WERI-Rb-1 (cell line): Measurements from ENCODE around the gene MEX3B.

Experiments
- DNase-seq: peaks from one replicate; pipeline ENCODE4 v3.0.0-alpha.2; 2020
- H3K27ac ChIP-seq: fragments of 250-450 bp; sonication (Bioruptor Pico); 2 replicates; pipeline ENCODE4 v1.5.1; 2020; ENCODE audit warnings: mild to moderate bottlenecking, moderate library complexity
- H3K27me3 ChIP-seq: fragments of 250-450 bp; sonication (Bioruptor Pico); 2 replicates; pipeline ENCODE4 v1.5.1; 2021; ENCODE audit warnings: mild to moderate bottlenecking, low read depth, moderate library complexity; ENCODE audit not compliant: insufficient read depth, severe bottlenecking
- H3K36me3 ChIP-seq: fragments of 250-450 bp; sonication (Bioruptor Pico); 2 replicates; pipeline ENCODE4 v1.5.1; 2020; ENCODE audit warnings: mild to moderate bottlenecking, moderate library complexity
- H3K4me3 ChIP-seq: 2 replicates; pipeline ENCODE4 v1.5.1; 2011; ENCODE audit warnings: low read depth, mild to moderate bottlenecking, control low read depth, low read length
- H3K9me3 ChIP-seq: fragments of 250-450 bp; sonication (Bioruptor Pico); 2 replicates; pipeline ENCODE4 v1.5.1; 2021; ENCODE audit warnings: mild to moderate bottlenecking, moderate library complexity; ENCODE audit not compliant: severe bottlenecking
- CTCF ChIP-seq: IDR thresholded peaks from 2 replicates; pipeline ENCODE4 v1.5.1; 2011; ENCODE audit warnings: low read depth, mild to moderate bottlenecking, control low read depth, inconsistent platforms, low read length

The MEX3B gene

GRCh38 chr15:82045892-82046665, at the start of gene MEX3B:
TSS of gene MEX3B (minus strand) at chr15:82046018. CDS start at chr15:82045705, 313 bp downstream.
- peak within 1 kb of the TSS; percentile 98 for H3K4me3 ChIP-seq
- DNase-seq, result peak; percentile 99
- no peaks in the 10 kb centered on the region for H3K9me3 ChIP-seq
- peak within 1 kb of the TSS; percentile 99 for H3K27ac ChIP-seq
- no peak for TF ChIP-seq CTCF
- H3K27me3 ChIP-seq, result no peaks in the 10 kb centered on the region
- peaks cover 28% of the 10 kb centered on the region for H3K36me3 ChIP-seq

GRCh38 chr15:82093774-82094211, 48.0 kb upstream of the MEX3B start:
- no peaks in the 10 kb centered on the region for H3K27me3 ChIP-seq
- no peaks in the 10 kb centered on the region for H3K36me3 ChIP-seq
- no peak for DNase-seq
- peaks cover 2% of the 10 kb centered on the region for H3K9me3 ChIP-seq
- no peak for TF ChIP-seq CTCF
- no peak overlapping the region for H3K27ac ChIP-seq
- no peak overlapping the region for H3K4me3 ChIP-seq

GRCh38 chr15:82093325-82093724, 47.5 kb upstream of the MEX3B start:
- no peak for TF ChIP-seq CTCF
- no peaks in the 10 kb centered on the region for H3K27me3 ChIP-seq
- DNase-seq, result no peak
- no peaks in the 10 kb centered on the region for H3K36me3 ChIP-seq
- no peak overlapping the region for H3K4me3 ChIP-seq
- peaks cover 2% of the 10 kb centered on the region for H3K9me3 ChIP-seq
- H3K27ac ChIP-seq, result no peak overlapping the region

- Histone ChIP-seq H3K36me3 (no peaks in the 10 kb centered on the region), H3K27ac (no peak overlapping the region), H3K27me3 (no peaks in the 10 kb centered on the region), H3K4me3 (no peak overlapping the region), H3K9me3 (peaks cover 2% of the 10 kb centered on the region)
- DNase-seq, result no peak
- no peak for TF ChIP-seq CTCF
Measured at GRCh38 chr15:82091636-82092140, 45.9 kb upstream of the MEX3B start.

GRCh38 chr15:82086243-82086995, 40.6 kb upstream of the MEX3B start:
- TF ChIP-seq CTCF, result no peak
- Histone ChIP-seq H3K36me3 (no peaks in the 10 kb centered on the region), H3K4me3 (no peak overlapping the region), H3K27ac (no peak overlapping the region), H3K9me3 (no peaks in the 10 kb centered on the region), H3K27me3 (no peaks in the 10 kb centered on the region)
- DNase-seq, result no peak
